Measurements from ENCODE around the gene DNPH1.

Gene DNPH1

DNA sequence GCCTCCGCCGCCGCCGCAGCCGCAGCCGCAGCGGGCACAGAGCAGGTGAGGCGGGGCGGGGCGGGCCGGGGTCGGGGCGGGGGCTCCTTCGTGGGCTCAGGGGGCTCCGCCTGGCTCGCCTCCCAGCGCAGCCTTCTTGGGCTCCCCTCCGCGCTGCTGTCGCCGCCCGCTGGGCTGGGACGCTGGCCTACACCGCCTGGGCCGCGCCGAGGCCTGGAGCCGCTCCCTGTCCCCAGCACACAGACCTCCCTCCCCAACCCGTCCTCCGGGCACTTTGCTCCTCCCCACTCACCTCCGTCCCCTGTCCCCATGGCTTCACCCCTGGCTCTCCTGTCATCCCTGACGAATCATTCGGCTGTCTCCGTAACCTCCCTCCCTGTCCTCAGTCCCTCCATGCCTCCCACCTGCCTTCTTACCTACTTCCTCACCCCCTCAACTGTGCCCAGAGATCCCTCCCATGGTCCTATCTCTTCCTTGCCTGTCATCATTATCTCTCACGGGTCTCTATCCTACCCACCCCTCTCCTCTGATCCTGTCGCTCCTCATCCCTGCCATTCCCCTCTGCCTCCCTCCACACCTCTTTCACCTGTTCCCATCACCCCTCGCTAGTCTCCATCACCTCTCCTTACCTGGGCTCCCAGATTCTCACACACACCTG, 14.5 kb upstream of the DNPH1 start:
- DNase-seq, result no peak

DNA sequence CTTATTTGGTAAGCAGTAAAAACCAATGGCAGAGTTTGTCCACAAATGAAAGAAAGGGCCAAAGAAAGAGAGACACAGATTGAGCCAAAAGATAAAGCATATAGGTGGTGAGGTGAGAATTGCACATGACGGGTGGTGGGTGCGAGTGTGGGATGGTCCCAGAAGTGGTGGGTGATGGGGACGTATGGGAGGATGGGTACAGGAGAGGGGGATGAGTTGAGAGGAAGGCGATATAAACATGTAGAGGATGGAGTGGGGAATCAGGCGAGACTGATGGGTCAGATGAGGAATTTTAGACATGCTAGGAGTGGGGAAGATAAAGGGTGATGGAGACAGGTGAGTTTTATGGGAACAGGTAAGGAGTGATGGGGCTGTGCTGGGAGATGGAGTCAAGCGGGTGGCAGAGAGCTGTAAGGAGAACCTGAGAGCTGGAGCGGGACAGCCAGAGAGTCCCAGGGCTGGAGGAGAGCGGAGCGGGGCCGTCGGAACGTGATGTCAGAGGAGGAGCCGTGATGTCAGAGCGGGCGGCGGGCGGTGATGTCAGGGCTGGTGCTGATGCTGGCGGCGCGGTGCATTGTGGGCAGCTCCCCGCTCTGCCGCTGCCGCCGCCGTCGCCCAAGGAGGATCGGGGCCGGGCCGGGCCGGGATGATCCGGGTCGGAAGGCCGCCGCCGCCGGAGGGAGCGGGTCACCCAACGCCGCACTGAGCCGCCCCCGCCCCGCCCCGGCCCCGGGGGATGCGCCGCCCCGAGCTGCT, 13.8 kb upstream of the DNPH1 start, which contains the start of gene TTBK1:
TSS of gene TTBK1 (plus strand) at position 574 of the 756 bp plus-strand sequence. CDS start 3,180 bp downstream, outside the sequence.
- DNase-seq, result peak; percentile 75

DNA sequence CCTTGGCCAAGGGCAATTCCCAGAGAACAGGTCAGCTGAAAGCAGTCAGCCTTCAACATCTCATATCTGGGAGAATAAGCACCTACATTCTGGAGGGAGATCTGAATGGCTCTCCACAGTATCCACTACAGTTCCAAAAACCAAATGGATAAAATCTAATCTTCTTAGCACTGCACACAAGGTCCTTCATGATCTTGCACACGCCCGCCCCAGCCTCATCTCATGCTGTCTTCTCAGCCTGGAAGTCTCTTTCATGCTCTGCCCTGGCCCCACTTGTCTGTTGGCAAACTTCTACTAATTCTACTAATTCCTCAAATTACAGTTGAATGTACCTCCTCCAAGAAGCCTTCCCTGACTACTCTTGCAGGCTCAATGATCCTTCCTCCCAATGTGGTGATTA, 12.2 kb upstream of the DNPH1 start:
- DNase-seq, result no peak

GRCh38 chr6:43240950-43241349, 11.7 kb upstream of the DNPH1 start:
- DNase-seq, result no peak

DNA sequence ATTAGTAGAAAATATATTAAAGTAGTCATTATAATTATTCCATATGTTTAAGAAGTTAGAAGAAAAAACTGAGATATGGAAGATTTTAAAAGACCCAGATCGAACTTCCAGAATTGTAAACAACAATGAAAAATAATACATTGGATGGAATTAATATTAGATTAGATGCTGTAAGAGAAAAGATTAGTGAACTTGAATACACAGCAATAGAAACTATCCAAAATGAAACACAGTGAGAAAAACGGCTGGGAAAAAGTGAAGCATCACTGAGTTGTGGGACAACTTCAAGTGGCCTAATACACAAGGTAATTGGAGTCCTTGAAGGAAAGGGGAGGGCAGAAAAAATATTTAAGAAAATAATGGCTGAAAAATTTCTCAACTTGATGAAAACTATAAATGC, 9.8 kb upstream of the DNPH1 start:
- DNase-seq, result no peak

DNA sequence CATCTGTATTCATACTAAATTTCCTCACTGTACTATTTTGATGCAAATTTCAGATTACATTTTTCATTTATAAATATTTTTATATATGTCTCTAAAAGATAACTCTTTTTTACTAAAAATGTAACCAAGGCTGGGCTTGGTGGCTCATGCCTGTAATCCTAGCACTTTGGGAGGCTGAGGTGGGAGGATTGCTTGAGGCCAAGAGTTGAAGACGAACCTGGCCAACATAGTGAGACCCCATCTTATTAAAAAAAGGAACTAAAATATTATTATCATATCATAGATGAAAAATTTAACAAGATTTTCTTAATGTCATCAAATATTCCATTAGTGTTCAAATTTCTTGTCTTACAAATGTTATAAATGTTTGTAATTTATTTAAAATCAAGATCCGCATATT, 6.6 kb upstream of the DNPH1 start:
- no peak for DNase-seq

DNA sequence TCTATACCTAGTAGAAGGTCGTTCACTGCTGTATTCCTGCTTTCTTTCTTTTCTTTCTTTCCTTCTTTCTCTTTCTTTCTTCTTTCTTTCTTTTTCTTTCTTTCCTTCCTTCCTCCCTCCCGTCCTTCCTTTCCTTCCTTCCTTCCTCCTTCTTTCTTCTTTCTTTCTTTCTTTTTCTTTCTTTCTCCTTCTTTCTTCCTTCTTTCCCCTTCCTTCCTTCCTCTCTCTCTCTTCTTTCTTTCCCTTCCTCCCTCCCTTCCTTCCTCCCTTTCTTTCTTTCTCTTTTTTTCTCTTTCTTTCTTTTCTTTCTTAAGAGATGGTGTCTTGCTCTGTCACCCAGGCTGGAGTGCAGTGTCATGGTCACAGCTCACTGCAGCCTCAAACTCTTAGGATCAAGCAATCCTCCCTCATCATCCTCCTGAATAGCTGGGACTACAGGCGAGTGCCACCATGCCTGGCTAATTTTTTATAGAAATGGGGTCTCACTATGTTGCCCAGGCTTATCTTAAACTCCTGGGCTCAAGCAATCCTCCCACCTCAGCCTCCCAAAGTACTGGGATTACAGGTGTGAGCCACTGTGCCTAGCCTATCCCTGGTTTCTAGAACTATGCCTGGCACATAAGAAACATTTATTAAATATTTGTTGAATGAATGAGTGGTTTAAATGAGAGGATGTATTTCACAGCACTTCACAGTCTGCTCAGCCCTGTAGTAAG, 2.6 kb upstream of the DNPH1 start:
- DNase-seq, result no peak

- DNase-seq, result peak; percentile 45
Measured at GRCh38 chr6:43231053-43231452, 1.8 kb upstream of the DNPH1 start.

- peak; percentile 60 for DNase-seq
Measured at GRCh38 chr6:43229803-43230620, 731 bp upstream of the DNPH1 start.

GRCh38 chr6:43226192-43226851, 3.0 kb downstream of the DNPH1 start:
- peak; percentile 56 for DNase-seq

DNA sequence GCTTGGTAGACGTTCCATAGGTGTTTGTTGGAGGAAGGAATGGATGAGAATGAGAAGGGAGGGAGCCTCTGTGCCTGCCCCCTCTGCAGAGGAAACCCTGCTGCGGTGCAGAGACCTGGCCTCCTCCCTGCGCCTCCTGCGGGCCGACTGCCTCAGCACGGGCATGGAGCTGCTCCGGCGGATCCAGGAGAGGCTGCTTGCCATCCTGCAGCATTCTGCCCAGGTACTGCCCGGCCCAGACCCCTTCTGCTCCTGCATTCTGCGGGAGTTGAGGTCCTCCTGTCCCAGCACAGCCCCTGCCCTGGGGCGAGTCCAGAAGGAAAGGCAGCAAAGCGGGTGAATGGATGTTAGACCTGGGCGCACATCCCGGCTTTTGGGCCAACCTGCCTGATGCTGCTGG, 6.1 kb downstream of the DNPH1 start:
- DNase-seq, result peak; percentile 72

DNA sequence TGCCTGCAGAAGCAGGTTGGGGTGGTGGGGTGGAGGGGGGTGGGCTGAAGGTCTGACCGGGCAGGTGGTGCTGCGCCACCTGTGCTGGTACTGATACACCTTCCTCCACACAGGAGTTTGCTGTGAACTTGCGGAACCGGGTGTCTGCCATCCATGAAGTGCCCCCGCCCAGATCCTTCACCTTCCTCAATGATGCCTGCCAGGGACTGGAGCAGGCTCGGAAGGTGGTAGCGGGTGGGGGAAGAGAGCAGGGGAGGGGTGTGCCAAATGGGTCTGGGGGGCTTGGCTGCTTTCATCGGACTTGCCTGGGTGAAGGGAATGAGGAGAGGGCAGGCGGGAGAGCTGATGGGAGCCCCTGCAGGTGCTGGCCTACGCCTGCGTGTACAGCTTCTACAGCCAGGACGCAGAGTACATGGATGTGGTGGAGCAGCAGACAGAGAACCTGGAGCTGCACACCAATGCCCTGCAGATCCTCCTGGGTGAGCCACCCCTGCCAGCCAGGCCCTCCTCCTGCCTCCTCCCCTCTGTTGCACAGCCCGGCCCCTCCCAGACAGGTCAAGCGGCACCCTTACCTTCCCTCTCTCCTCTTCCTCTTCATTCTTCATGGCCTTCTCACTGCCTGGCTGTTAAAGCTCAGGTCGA, 6.7 kb downstream of the DNPH1 start:
- DNase-seq, result peak; percentile 67

DNA sequence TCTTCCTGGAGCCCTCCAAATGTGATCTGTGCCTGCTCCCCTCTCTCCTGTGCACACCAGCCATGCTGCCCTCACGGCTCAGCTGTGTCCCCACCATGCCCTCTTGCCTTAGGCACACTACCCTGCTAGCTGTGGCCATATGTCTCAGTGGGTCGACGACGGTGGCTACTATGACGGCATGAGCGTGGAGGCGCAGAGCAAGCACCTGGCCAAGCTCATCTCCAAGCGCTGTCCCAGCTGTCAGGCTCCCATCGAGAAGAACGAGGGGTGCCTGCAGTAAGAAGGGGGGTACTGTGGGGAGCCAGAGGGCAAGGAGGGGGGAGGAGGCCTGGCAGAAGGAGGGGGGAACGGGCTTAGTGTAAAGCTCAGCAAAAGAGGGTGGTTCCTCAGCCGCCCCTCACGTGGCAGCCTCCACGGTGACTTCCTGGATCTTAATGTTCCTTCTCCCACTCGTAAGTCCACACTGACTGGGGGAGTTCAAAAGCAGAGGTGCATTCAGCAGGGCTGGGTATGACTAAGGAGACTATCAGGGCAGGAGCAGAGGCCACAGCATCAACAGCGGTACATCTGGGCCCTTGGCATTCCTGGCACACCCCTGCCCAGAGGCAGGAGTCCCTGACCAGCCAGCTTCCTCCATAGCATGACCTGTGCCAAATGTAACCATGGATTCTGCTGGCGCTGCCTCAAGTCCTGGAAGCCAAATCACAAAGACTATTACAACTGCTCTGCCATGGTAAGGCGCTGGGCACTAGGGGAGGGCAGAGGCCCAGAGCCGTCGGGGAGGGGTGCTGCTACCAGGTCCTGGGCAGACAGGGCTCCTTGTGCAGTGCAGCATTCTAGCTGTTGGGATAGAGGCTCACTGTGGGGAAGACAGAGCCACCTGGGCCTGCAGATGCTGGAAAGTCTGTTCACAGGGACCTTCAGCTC, 8.0 kb downstream of the DNPH1 start:
- peak; percentile 63 for DNase-seq

DNA sequence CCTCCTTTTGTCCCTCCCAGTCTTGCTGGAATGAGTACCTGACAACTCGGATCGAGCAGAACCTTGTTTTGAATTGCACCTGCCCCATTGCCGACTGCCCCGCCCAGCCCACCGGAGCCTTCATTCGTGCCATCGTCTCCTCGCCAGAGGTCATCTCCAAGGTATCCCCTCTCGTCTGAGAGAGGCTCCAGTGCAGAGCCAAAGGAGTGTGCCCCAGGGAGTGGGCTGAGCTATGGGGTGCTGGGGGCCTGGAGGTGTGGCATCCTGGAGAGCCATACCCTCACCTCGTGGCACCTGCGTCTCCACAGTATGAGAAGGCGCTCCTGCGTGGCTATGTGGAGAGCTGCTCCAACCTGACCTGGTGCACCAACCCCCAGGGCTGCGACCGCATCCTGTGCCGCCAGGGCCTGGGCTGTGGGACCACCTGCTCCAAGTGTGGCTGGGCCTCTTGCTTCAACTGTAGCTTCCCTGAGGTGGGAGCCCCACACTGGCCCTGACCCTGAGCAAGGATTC, 8.8 kb downstream of the DNPH1 start:
- peak; percentile 60 for DNase-seq

GRCh38 chr6:43219814-43220213, 9.5 kb downstream of the DNPH1 start:
- DNase-seq, result no peak

DNA sequence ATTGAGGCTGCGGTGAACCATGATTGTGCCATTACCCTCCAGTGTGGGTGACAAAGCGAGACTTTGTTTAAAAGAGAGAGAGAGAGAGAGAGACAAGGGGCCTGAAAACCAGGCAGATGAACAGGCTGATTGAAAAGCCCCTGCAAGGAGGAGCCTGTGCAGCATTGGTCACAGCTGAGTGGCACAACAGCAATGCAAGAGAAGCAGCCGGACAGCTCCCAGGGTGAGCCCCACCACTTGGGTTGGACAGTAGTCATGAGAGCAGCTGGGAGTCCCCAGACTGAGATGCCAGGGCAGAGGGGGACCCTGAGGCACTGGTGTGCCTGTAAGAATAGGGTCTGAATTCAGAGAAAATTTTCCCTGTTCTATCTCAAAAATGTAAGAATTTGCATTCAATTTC, 10.2 kb downstream of the DNPH1 start:
- DNase-seq, result peak; percentile 39

- no peak for DNase-seq
Measured at GRCh38 chr6:43217351-43217750, 11.9 kb downstream of the DNPH1 start.

GRCh38 chr6:43216200-43216599, 13.1 kb downstream of the DNPH1 start:
- DNase-seq, result peak; percentile 51

DNA sequence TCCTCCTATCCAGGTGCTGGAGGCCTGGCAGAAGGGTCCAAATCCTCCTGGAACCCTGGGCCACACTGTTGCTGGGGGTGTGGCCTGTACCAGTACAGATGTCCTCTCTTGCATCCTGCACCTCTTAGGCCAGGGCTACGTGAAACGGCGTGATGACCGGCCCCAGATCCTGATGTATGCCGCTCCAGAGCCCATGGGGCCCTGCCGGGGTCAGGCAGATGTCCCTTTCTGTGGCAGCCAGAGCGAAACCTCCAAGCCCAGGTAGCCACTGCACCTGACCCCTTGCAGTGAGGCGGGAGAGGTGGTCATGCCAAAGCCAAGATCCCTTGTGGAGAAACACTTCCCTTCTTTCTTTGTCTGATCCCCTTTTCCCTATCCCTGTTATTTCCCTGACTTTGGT, 14.2 kb downstream of the DNPH1 start:
- DNase-seq, result peak; percentile 46

DNA sequence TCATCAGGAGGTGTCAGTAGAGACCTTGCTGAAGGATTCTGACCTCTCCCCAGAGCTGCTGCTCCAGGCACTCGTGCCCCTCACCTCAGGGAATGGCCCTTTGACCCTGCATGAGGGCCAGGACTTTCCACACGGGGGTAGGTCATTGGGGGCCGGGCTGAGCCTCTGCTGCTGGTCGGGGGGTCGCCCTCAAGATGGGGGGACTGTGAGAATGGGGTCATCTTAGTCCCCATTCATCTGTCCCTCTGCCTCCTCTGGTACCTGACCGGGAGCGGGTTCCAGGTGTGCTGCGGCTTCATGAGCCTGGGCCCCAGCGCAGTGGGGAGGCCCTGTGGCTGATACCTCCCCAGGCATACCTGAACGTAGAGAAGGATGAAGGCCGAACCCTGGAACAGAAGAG, 15.8 kb downstream of the DNPH1 start:
- DNase-seq, result no peak

DNA sequence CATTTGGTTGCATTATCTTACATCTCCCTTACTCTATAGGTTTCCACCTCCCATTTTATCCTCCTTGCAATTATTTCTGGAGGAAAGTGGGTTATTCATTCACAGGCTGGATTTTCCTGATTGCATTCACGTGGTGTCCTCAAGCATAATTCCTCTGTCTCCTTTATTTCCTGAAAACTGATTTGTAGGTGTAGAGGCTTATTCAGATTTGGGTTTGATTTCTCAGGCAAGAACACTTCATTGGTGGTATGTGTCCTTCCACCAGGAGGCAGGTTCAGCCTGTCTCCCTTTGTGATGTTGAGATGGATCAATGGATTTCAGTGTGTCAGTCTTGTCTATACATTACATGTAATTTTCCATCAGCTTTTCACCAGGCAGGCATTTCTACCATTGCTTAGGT, 17.3 kb downstream of the DNPH1 start:
- DNase-seq, result no peak
